Hepatocyte (in vitro differentiated cells): ENCODE results near the gene TENM4. TPM values are rescaled to one million over a fixed set of nuclear protein-coding genes. Genes with fewer than 3 reads are reported as not detected.

Experiments used
- DNase-seq: peaks from one replicate; pipeline ENCODE4 v3.0.0-alpha.2; 2016; ENCODE audit warnings: low spot score
- H2AFZ ChIP-seq: fragments of 200-600 bp; sonication (generic); 2 replicates; pipeline ENCODE4 v1.6.0; 2016; ENCODE audit warnings: antibody characterized with exemption, mild to moderate bottlenecking
- H3K27ac ChIP-seq: fragments of 200-600 bp; sonication (generic); 2 replicates; pipeline ENCODE4 v1.5.1; 2016; ENCODE audit warnings: mild to moderate bottlenecking
- H3K27me3 ChIP-seq: fragments of 200-600 bp; sonication (generic); 2 replicates; pipeline ENCODE4 v1.6.1; 2016
- H3K36me3 ChIP-seq: fragments of 200-600 bp; sonication (generic); replicated peaks from 2 replicates; pipeline ENCODE4 v1.5.1; 2016; ENCODE audit warnings: low read depth; ENCODE audit not compliant: insufficient read depth
- H3K4me1 ChIP-seq: fragments of 200-600 bp; sonication (generic); 2 replicates; pipeline ENCODE4 v1.5.1; 2016; ENCODE audit warnings: mild to moderate bottlenecking, moderate library complexity; ENCODE audit not compliant: insufficient read depth
- H3K4me2 ChIP-seq: fragments of 200-600 bp; sonication (generic); 2 replicates; pipeline ENCODE4 v1.6.0; 2016
- H3K4me3 ChIP-seq: fragments of 200-600 bp; sonication (generic); 2 replicates; pipeline ENCODE4 v1.5.1; 2016; ENCODE audit warnings: mild to moderate bottlenecking
- H3K79me2 ChIP-seq: fragments of 200-600 bp; sonication (generic); 2 replicates; pipeline ENCODE4 v1.6.0; 2017; ENCODE audit warnings: mild to moderate bottlenecking
- H3K9me2 ChIP-seq: fragments of 200-600 bp; sonication (generic); replicated peaks from 2 replicates; pipeline ENCODE4 v1.6.0; 2017; ENCODE audit warnings: mild to moderate bottlenecking; ENCODE audit not compliant: insufficient read depth
- H3K9me3 ChIP-seq: fragments of 200-600 bp; sonication (generic); 2 replicates; pipeline ENCODE4 v1.5.1; 2016; ENCODE audit warnings: low read depth, mild to moderate bottlenecking
- H4K20me1 ChIP-seq: fragments of 200-600 bp; sonication (generic); 2 replicates; pipeline ENCODE4 v1.6.0; 2016; ENCODE audit warnings: mild to moderate bottlenecking; ENCODE audit not compliant: insufficient read depth, poor library complexity, severe bottlenecking
- EZH2 ChIP-seq: fragments of 200-600 bp; sonication (generic); IDR thresholded peaks from 2 replicates; pipeline ENCODE4 v1.6.1; 2016; ENCODE audit warnings: antibody characterized with exemption, mild to moderate bottlenecking, borderline replicate concordance
- EZH2phosphoT487 ChIP-seq: fragments of 200-600 bp; sonication (generic); IDR thresholded peaks from one replicate; pipeline ENCODE4 v1.6.1; 2018; ENCODE audit warnings: antibody characterized with exemption, mild to moderate bottlenecking, low read depth, moderate library complexity; ENCODE audit not compliant: unreplicated experiment, severe bottlenecking
- WGBS: methylation state at CpG from one replicate; pipeline ENCODE4 v1.1.6; 2016; ENCODE audit warnings: low lambda C conversion rate; ENCODE audit errors: missing lambda C conversion rate; 5-methylcytosine and 5-hydroxymethylcytosine counted together
- polyA plus RNA-seq: library from polyadenylated mRNA; unstranded; fragments of >200 nt; fragmentation: Nextera tagmentation; extraction: Ambion mirVana; gene quantifications from 2 replicates; pipeline ENCODE4 v1.2.1, GENCODE V29; 2016
- total RNA-seq: library from RNA; depleted of rRNA; stranded (reverse); fragments of >200 nt; gene quantifications from 2 replicates; pipeline ENCODE4 v1.2.3, GENCODE V29; 2014
- TF ChIP-seq, protein P1 (sequence below): fragments of 200-600 bp; sonication (generic); IDR thresholded peaks from 2 replicates; pipeline ENCODE4 v1.5.1; 2016; ENCODE audit warnings: antibody characterized with exemption, mild to moderate bottlenecking; ENCODE audit not compliant: poor library complexity

The TENM4 gene
- total and polyA plus RNA-seq, 2 experiments from 2014 or later: 18.4 to 18.7 TPM

DNA sequence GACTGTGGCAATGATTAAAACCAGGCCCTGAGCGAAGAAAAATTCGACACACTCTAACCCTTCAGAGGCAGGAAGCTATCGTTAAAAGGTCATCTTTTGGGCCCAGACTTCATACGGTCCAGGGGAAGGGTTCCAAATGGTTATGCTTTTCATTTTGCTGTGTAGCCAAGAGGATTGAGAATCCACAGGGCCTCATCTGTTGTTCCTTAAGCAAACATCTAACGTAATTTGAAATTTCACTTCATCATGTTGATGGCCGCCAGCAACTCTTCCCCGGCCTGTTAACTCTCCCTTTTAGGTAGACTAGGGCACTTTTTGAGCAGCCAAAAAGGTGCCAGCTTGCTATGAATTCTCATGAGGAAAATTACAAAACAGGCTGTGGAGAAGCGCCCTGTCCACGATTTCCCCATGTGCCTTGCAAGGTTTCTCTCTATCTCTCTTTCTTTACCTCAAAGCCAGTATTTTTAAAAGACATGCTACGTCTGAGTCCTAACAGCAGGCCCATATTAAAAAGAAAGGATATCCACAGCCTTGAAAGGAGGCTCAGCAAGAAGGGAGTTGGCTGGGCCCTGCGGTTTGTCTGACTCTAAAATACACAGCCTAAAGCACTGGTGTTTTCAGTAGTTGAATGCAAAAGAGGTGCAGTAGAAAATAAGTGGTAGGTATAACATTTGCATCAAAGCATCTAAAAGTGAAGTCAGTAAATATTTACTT, 509.9 kb downstream of the TENM4 start:
- H3K4me3 ChIP-seq: no peak overlapping the region
- H3K4me1 ChIP-seq: peaks cover 30% of the 10 kb centered on the region
- H4K20me1 ChIP-seq: no peaks in the 10 kb centered on the region
- no peaks in the 10 kb centered on the region for H3K36me3 ChIP-seq
- 59% methylated on average over 11 of the region's 11 CpGs for WGBS
- TF ChIP-seq EZH2phosphoT487 (no peak), EZH2 (no peak)
- TF ChIP-seq, protein P1, sequence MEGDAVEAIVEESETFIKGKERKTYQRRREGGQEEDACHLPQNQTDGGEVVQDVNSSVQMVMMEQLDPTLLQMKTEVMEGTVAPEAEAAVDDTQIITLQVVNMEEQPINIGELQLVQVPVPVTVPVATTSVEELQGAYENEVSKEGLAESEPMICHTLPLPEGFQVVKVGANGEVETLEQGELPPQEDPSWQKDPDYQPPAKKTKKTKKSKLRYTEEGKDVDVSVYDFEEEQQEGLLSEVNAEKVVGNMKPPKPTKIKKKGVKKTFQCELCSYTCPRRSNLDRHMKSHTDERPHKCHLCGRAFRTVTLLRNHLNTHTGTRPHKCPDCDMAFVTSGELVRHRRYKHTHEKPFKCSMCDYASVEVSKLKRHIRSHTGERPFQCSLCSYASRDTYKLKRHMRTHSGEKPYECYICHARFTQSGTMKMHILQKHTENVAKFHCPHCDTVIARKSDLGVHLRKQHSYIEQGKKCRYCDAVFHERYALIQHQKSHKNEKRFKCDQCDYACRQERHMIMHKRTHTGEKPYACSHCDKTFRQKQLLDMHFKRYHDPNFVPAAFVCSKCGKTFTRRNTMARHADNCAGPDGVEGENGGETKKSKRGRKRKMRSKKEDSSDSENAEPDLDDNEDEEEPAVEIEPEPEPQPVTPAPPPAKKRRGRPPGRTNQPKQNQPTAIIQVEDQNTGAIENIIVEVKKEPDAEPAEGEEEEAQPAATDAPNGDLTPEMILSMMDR: no peak
- H3K79me2 ChIP-seq: no peaks in the 10 kb centered on the region
- H2AFZ ChIP-seq: no peak overlapping the region
- H3K27ac ChIP-seq: peak overlapping the region; percentile 39
- no peak for DNase-seq
- no peaks in the 10 kb centered on the region for H3K9me3 ChIP-seq
- H3K4me2 ChIP-seq: no peak overlapping the region
- H3K27me3 ChIP-seq: no peaks in the 10 kb centered on the region
- no peaks in the 10 kb centered on the region for H3K9me2 ChIP-seq

DNA sequence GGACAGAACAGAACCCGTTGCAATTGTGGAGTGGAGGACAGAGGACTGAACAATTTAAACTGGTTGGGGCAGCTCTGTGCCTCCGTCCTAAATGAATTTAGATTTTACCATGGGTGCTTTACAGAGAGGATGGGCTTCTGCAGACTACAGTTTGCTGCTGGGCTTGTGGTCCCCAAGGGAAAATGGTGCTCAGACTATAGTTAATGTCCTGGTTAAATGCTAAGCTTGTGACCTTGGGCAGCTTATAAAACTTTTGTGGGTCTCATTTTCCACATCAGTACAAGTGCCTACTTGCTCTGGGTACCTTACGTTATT, 511.0 kb downstream of the TENM4 start:
- TF ChIP-seq EZH2: no peak
- Histone ChIP-seq H3K27me3 (no peaks in the 10 kb centered on the region), H3K4me1 (peaks cover 33% of the 10 kb centered on the region), H3K9me3 (no peaks in the 10 kb centered on the region), H3K36me3 (no peaks in the 10 kb centered on the region), H2AFZ (no peak overlapping the region), H3K4me3 (no peak overlapping the region), H3K79me2 (no peaks in the 10 kb centered on the region), H4K20me1 (no peaks in the 10 kb centered on the region), H3K9me2 (no peaks in the 10 kb centered on the region), H3K27ac (no peak overlapping the region), H3K4me2 (no peak overlapping the region)
- WGBS: 80% methylated on average over 3 of the region's 3 CpGs
- DNase-seq: no peak

DNA sequence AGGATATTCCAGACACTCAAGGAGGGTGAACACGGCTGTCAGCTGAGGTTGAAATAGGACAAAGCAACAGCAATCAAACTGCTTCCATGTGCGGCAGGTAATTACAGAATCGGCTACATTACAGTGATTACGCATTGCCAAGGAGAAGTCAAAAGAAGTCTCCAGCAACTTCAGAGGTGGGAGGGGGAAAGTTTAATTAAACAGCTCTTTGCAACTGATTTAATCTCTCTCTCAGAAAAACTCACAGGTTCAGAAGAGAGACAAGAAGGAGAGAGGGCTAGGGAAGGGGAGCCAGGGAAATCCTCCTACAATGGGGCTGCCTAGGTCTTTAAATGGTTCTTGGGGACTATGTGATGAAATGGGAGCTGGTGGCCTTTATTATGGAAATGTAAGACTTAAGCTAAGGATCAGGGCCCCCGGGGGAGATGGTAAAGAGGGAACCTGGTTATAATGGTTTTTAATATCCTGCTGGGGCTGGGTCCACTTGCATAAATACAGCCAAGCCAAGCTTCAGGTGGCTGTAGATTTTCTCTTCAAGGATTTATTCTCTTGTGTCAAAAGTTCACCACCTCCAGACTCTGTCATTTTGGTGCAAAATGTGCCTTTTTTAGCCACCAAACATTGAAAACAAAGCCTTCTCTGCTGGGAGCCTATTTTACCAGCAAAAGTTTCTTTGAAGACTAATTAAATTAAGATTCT, 511.5 kb downstream of the TENM4 start:
- no peaks in the 10 kb centered on the region for H3K9me3 ChIP-seq
- H3K4me3 ChIP-seq: no peak overlapping the region
- 62% methylated on average over 5 of the region's 5 CpGs for WGBS
- H3K4me1 ChIP-seq: peaks cover 30% of the 10 kb centered on the region
- H3K9me2 ChIP-seq: no peaks in the 10 kb centered on the region
- no peaks in the 10 kb centered on the region for H3K36me3 ChIP-seq
- H3K27me3 ChIP-seq: no peaks in the 10 kb centered on the region
- H3K27ac ChIP-seq: no peak overlapping the region
- no peak overlapping the region for H2AFZ ChIP-seq
- TF ChIP-seq, protein P1: no peak
- TF ChIP-seq EZH2 (no peak), EZH2phosphoT487 (no peak)
- H4K20me1 ChIP-seq: no peaks in the 10 kb centered on the region
- H3K4me2 ChIP-seq: no peak overlapping the region
- no peak for DNase-seq
- no peaks in the 10 kb centered on the region for H3K79me2 ChIP-seq

DNA sequence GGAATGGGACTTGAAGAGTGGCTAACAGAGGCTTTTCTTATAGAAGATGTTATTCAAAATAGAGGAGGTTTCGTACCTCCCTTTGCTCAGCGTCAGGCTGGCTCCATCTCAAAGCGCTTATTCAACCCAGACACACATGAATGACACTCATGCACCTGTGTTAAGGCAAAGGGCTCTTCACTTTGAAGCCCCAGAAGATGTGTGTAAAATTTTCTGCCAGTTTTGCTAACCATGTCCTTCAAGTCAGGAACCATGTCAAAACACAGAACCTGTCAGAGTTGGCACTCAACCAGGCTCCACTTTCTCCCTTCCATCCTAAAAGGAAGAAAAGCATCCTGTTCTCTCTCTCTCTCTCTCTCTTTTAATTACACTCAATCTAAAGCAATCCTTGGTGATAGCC, 513.3 kb downstream of the TENM4 start:
- Histone ChIP-seq H3K4me3 (no peak overlapping the region), H3K27ac (peak overlapping the region; percentile 41), H3K9me3 (no peaks in the 10 kb centered on the region), H3K9me2 (no peaks in the 10 kb centered on the region), H3K27me3 (no peaks in the 10 kb centered on the region), H3K36me3 (no peaks in the 10 kb centered on the region), H3K4me1 (peaks cover 24% of the 10 kb centered on the region), H3K79me2 (no peaks in the 10 kb centered on the region), H2AFZ (no peak overlapping the region), H4K20me1 (no peaks in the 10 kb centered on the region), H3K4me2 (no peak overlapping the region)
- no peak for DNase-seq
- TF ChIP-seq EZH2phosphoT487 (no peak), EZH2 (no peak)
- TF ChIP-seq, protein P1: no peak
- 73% methylated on average over 3 of the region's 3 CpGs for WGBS
